ENCODE data around the gene PRSS21.

DNA sequence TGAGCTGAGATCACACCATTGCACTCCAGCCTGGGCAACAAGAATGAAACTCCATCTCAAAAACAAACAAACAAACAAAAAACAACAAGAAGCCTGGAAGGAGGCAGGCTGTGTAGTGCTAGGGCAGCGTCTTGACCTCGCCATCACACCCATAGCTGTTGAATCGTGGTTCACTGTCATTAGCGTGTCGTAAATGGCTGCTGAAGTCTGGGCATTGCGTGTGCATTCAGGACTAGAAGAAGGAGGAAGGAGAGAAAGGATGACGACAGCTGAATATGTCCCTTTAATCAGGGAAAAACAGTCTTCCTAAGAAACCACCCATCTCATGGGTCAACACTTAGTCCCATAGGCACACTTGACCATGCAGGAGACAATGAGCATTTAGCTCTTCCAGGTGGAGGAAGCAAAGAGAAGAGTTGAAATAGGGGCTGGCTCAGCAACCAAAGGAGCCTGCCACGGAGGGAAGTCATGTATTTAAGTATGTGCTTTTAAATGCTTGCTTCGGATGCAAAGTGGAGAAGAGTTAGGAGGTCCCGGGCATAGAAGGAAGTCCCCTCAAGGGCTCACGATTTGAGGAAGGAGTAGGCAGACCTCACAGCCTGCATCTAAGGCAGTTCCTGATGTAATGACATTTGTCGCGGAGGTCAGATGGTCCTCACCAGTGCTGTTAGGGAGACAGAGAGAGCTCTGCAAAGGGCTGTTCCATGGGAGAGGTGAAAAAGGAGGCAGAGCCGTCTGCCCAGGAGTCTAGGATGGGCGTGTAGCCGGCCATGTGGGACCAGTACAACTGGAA is 32.1 kb downstream of the PRSS21 start:
- TF ChIP-seq POLR2A (IDR thresholded peaks at IDR 0.05; ENCODE audit: low read length) (no peak), GATA1 (IDR thresholded peaks at IDR 0.05; ENCODE audit: low read depth, low read length) (no peak)
